HepG2 (cell line): ENCODE results near the gene KSR1. TPM values are rescaled to one million over a fixed set of nuclear protein-coding genes. Genes with fewer than 3 reads are reported as not detected.

Experiments
- ARNT ChIP-seq: fragments of 450-650 bp; IDR thresholded peaks from 2 replicates; pipeline ENCODE4 v1.6.1; 2017
- CHD2 ChIP-seq: IDR thresholded peaks from 2 replicates; pipeline ENCODE4 v1.6.1; 2011; ENCODE audit warnings: low read depth, low read length, improper control_type of control experiment
- DMAP1 ChIP-seq: IDR thresholded peaks from 2 replicates; pipeline ENCODE4 v1.6.1; 2016
- DRAP1 ChIP-seq: IDR thresholded peaks from 2 replicates; pipeline ENCODE4 v1.6.1; 2016; ENCODE audit warnings: missing genetic modification reagents, missing compliant biosample characterization
- POGZ ChIP-seq: sonication (generic); formaldehyde crosslinking; IDR thresholded peaks from 2 replicates; pipeline ENCODE4 v1.4.0; 2020; ENCODE audit warnings: mild to moderate bottlenecking, missing genetic modification reagents
- RARG ChIP-seq: sonication (generic); formaldehyde crosslinking; IDR thresholded peaks from 2 replicates; pipeline ENCODE4 v1.4.0; 2020; ENCODE audit warnings: low read depth, mild to moderate bottlenecking, missing genetic modification reagents
- ZBTB7B ChIP-seq: sonication (generic); formaldehyde crosslinking; IDR thresholded peaks from 2 replicates; pipeline ENCODE4 v1.4.0; 2020; ENCODE audit warnings: missing genetic modification reagents
- polyA plus RNA-seq, 8 experiments: library from polyadenylated mRNA; depleted of rRNA in 3 of 8; stranded (reverse) in 7 of 8; unstranded in 1 of 8; fragments of >200 nt; fragmentation: Illumina TruSeq in 4 of 8; extraction: Trizol in 4 of 8; gene quantifications; 2 replicates each; pipeline versions ENCODE4 v1.2.1 to v1.2.3, GENCODE V29; 2011 to 2016; ENCODE audit warnings: low read depth in 4 of 8, missing spikeins in 1 of 8, mixed read lengths in 1 of 8; ENCODE audit not compliant: insufficient read depth in 1 of 8
- total RNA-seq, 5 experiments: library from RNA; depleted of rRNA; stranded (reverse); fragments of >200 nt; fragmentation: Illumina TruSeq; extraction: Trizol; gene quantifications; 2 replicates each; pipeline ENCODE4 v1.2.3, GENCODE V29; 2016; ENCODE audit warnings: low read depth in 1 of 5
- TF ChIP-seq, protein P1 (sequence below): IDR thresholded peaks from 2 replicates; pipeline ENCODE4 v1.6.1; 2016; ENCODE audit warnings: control low read depth
- TF ChIP-seq, protein P2 (sequence below): sonication (generic); formaldehyde crosslinking; IDR thresholded peaks from 2 replicates; pipeline ENCODE4; 2020; ENCODE audit warnings: missing genetic modification reagents, mild to moderate bottlenecking, borderline replicate concordance
- TF ChIP-seq, protein P3 (sequence below): sonication (generic); formaldehyde crosslinking; IDR thresholded peaks from 2 replicates; pipeline ENCODE4 v1.5.0; 2020; ENCODE audit warnings: mild to moderate bottlenecking, missing genetic modification reagents, borderline replicate concordance
- TF ChIP-seq, protein P4 (sequence below): sonication (generic); formaldehyde crosslinking; IDR thresholded peaks from 2 replicates; pipeline ENCODE4 v1.5.1; 2020; ENCODE audit warnings: mild to moderate bottlenecking, missing genetic modification reagents, moderate library complexity
- TF ChIP-seq, protein P5 (sequence below): sonication (generic); formaldehyde crosslinking; IDR thresholded peaks from 2 replicates; pipeline ENCODE4 v1.4.0; 2020; ENCODE audit warnings: missing genetic modification reagents

KSR1 gene
- total and polyA plus RNA-seq, 2 of the 13 experiments (the other 11 are each of a cell fraction or from before 2014, with no cell fraction given): 10.1 to 16.6 TPM

GRCh38 chr17:27551701-27552248 lies 95.5 kb downstream of the KSR1 start (continued):
- TF ChIP-seq, protein P1, sequence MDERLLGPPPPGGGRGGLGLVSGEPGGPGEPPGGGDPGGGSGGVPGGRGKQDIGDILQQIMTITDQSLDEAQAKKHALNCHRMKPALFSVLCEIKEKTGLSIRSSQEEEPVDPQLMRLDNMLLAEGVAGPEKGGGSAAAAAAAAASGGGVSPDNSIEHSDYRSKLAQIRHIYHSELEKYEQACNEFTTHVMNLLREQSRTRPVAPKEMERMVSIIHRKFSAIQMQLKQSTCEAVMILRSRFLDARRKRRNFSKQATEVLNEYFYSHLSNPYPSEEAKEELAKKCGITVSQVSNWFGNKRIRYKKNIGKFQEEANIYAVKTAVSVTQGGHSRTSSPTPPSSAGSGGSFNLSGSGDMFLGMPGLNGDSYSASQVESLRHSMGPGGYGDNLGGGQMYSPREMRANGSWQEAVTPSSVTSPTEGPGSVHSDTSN: no peak
- TF ChIP-seq, protein P2, sequence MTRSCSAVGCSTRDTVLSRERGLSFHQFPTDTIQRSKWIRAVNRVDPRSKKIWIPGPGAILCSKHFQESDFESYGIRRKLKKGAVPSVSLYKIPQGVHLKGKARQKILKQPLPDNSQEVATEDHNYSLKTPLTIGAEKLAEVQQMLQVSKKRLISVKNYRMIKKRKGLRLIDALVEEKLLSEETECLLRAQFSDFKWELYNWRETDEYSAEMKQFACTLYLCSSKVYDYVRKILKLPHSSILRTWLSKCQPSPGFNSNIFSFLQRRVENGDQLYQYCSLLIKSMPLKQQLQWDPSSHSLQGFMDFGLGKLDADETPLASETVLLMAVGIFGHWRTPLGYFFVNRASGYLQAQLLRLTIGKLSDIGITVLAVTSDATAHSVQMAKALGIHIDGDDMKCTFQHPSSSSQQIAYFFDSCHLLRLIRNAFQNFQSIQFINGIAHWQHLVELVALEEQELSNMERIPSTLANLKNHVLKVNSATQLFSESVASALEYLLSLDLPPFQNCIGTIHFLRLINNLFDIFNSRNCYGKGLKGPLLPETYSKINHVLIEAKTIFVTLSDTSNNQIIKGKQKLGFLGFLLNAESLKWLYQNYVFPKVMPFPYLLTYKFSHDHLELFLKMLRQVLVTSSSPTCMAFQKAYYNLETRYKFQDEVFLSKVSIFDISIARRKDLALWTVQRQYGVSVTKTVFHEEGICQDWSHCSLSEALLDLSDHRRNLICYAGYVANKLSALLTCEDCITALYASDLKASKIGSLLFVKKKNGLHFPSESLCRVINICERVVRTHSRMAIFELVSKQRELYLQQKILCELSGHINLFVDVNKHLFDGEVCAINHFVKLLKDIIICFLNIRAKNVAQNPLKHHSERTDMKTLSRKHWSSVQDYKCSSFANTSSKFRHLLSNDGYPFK (CRISPR knock-in tag): no peak
- 0 out of 2 replicates have a peak, but pooled peaks have one; percentile 35 for TF ChIP-seq DRAP1 (CRISPR knock-in tag)
- TF ChIP-seq, protein P3, sequence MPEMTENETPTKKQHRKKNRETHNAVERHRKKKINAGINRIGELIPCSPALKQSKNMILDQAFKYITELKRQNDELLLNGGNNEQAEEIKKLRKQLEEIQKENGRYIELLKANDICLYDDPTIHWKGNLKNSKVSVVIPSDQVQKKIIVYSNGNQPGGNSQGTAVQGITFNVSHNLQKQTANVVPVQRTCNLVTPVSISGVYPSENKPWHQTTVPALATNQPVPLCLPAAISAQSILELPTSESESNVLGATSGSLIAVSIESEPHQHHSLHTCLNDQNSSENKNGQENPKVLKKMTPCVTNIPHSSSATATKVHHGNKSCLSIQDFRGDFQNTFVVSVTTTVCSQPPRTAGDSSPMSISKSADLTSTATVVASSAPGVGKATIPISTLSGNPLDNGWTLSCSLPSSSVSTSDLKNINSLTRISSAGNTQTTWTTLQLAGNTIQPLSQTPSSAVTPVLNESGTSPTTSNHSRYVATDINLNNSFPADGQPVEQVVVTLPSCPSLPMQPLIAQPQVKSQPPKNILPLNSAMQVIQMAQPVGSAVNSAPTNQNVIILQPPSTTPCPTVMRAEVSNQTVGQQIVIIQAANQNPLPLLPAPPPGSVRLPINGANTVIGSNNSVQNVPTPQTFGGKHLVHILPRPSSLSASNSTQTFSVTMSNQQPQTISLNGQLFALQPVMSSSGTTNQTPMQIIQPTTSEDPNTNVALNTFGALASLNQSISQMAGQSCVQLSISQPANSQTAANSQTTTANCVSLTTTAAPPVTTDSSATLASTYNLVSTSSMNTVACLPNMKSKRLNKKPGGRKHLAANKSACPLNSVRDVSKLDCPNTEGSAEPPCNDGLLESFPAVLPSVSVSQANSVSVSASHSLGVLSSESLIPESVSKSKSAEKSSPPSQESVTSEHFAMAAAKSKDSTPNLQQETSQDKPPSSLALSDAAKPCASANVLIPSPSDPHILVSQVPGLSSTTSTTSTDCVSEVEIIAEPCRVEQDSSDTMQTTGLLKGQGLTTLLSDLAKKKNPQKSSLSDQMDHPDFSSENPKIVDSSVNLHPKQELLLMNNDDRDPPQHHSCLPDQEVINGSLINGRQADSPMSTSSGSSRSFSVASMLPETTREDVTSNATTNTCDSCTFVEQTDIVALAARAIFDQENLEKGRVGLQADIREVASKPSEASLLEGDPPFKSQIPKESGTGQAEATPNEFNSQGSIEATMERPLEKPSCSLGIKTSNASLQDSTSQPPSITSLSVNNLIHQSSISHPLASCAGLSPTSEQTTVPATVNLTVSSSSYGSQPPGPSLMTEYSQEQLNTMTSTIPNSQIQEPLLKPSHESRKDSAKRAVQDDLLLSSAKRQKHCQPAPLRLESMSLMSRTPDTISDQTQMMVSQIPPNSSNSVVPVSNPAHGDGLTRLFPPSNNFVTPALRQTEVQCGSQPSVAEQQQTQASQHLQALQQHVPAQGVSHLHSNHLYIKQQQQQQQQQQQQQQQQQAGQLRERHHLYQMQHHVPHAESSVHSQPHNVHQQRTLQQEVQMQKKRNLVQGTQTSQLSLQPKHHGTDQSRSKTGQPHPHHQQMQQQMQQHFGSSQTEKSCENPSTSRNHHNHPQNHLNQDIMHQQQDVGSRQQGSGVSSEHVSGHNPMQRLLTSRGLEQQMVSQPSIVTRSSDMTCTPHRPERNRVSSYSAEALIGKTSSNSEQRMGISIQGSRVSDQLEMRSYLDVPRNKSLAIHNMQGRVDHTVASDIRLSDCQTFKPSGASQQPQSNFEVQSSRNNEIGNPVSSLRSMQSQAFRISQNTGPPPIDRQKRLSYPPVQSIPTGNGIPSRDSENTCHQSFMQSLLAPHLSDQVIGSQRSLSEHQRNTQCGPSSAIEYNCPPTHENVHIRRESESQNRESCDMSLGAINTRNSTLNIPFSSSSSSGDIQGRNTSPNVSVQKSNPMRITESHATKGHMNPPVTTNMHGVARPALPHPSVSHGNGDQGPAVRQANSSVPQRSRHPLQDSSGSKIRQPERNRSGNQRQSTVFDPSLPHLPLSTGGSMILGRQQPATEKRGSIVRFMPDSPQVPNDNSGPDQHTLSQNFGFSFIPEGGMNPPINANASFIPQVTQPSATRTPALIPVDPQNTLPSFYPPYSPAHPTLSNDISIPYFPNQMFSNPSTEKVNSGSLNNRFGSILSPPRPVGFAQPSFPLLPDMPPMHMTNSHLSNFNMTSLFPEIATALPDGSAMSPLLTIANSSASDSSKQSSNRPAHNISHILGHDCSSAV (CRISPR knock-in tag): no peak
- TF ChIP-seq, protein P4, sequence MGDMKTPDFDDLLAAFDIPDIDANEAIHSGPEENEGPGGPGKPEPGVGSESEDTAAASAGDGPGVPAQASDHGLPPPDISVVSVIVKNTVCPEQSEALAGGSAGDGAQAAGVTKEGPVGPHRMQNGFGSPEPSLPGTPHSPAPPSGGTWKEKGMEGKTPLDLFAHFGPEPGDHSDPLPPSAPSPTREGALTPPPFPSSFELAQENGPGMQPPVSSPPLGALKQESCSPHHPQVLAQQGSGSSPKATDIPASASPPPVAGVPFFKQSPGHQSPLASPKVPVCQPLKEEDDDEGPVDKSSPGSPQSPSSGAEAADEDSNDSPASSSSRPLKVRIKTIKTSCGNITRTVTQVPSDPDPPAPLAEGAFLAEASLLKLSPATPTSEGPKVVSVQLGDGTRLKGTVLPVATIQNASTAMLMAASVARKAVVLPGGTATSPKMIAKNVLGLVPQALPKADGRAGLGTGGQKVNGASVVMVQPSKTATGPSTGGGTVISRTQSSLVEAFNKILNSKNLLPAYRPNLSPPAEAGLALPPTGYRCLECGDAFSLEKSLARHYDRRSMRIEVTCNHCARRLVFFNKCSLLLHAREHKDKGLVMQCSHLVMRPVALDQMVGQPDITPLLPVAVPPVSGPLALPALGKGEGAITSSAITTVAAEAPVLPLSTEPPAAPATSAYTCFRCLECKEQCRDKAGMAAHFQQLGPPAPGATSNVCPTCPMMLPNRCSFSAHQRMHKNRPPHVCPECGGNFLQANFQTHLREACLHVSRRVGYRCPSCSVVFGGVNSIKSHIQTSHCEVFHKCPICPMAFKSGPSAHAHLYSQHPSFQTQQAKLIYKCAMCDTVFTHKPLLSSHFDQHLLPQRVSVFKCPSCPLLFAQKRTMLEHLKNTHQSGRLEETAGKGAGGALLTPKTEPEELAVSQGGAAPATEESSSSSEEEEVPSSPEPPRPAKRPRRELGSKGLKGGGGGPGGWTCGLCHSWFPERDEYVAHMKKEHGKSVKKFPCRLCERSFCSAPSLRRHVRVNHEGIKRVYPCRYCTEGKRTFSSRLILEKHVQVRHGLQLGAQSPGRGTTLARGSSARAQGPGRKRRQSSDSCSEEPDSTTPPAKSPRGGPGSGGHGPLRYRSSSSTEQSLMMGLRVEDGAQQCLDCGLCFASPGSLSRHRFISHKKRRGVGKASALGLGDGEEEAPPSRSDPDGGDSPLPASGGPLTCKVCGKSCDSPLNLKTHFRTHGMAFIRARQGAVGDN: peak; percentile 52
- TF ChIP-seq, protein P5, sequence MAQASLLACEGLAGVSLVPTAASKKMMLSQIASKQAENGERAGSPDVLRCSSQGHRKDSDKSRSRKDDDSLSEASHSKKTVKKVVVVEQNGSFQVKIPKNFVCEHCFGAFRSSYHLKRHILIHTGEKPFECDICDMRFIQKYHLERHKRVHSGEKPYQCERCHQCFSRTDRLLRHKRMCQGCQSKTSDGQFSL (CRISPR knock-in tag): no peak
- TF ChIP-seq CHD2: no peak
- peak; percentile 69 for TF ChIP-seq POGZ (CRISPR knock-in tag)
- TF ChIP-seq ZBTB7B: no peak; the same call in 1 of the 2 replicates
- TF ChIP-seq DMAP1: peak; percentile 24; the same call in 1 of the 2 replicates
- no peak for TF ChIP-seq ARNT
- no peak for TF ChIP-seq RARG (CRISPR knock-in tag)
